Measurements from ENCODE around the gene UBE2S.

- TF ChIP-seq CTCF (IDR thresholded peaks at IDR 0.05) (no peak), POLR2A (IDR thresholded peaks at IDR 0.05) (peak; percentile 96), POLR2AphosphoS5 (IDR thresholded peaks at IDR 0.05) (peak; percentile 99 to 100 (median 100))
Measured at GRCh38 chr19:55385724-55386492, 21.7 kb downstream of the UBE2S start, which contains the start of gene RPL28.

Data from breast epithelium (tissue), 3 donors.